Gastroesophageal sphincter (tissue), 4 donors: Measurements from ENCODE around the gene GNAO1. TPM values are rescaled to one million over a fixed set of nuclear protein-coding genes. Genes with fewer than 3 reads are reported as not detected.

Experiments
- ATAC-seq: fragments of 150-250 bp; one replicate; pipeline ENCODE4 v1.9.1; 2016; ENCODE audit warnings: mild to moderate bottlenecking, moderate library complexity
- H3K27ac ChIP-seq, 4 donors: fragments of 200-600 bp; sonication (generic) in 3 of 4; 1 replicate in 3 of 4; 2 replicates in 1 of 4; pipeline ENCODE4 v1.5.1; 2016 to 2019
- H3K27me3 ChIP-seq: fragments of 200-600 bp; sonication (generic); one replicate; pipeline ENCODE4 v1.5.1; 2019
- H3K36me3 ChIP-seq, 2 donors: fragments of 200-600 bp; sonication (generic); one replicate each; pipeline ENCODE4 v1.5.1; 2019; ENCODE audit warnings: control low read depth in 1 of 2
- H3K4me1 ChIP-seq, 3 donors: fragments of 200-600 bp; sonication (generic); 1 replicate in 2 of 3; 2 replicates in 1 of 3; pipeline ENCODE4 v1.5.1; 2016 to 2019; ENCODE audit warnings: control low read depth in 2 of 3
- H3K4me3 ChIP-seq, 2 donors: fragments of 200-600 bp; sonication (generic); one replicate each; pipeline ENCODE4 v1.5.1; 2019; ENCODE audit warnings: mild to moderate bottlenecking in 1 of 2, moderate library complexity in 1 of 2
- H3K9me3 ChIP-seq, 3 donors: fragments of 200-600 bp; sonication (generic); one replicate each; pipeline ENCODE4 v1.5.1; 2017 to 2019; ENCODE audit warnings: control low read depth in 2 of 3
- CTCF ChIP-seq, 4 experiments: fragments of 200-600 bp in 2 of 4; fragments of 450-650 bp in 2 of 4; sonication (generic) in 1 of 4; IDR thresholded peaks; one replicate each; pipeline ENCODE4 v1.5.1; 2017 to 2019; ENCODE audit warnings: antibody characterized with exemption in 4 of 4, mild to moderate bottlenecking in 2 of 4, moderate library complexity in 2 of 4
- EP300 ChIP-seq: sonication (generic); formaldehyde crosslinking; IDR thresholded peaks from one replicate; pipeline ENCODE4 v1.6.1; 2017; ENCODE audit warnings: antibody characterized with exemption, mild to moderate bottlenecking
- POLR2A ChIP-seq, 2 donors: fragments of 450-650 bp; IDR thresholded peaks; one replicate each; pipeline ENCODE4 v1.6.1; 2017; ENCODE audit warnings: antibody characterized with exemption in 2 of 2, mild to moderate bottlenecking in 2 of 2, moderate library complexity in 1 of 2
- POLR2AphosphoS5 ChIP-seq: sonication (generic); formaldehyde crosslinking; IDR thresholded peaks from one replicate; pipeline ENCODE4 v1.6.1; 2017; ENCODE audit warnings: antibody characterized with exemption
- WGBS, 2 donors: methylation state at CpG; one replicate each; pipeline ENCODE4 v1.1.5; 2018; ENCODE audit warnings: low coverage in 1 of 2; 5-methylcytosine and 5-hydroxymethylcytosine counted together
- total RNA-seq, 4 donors: library from RNA; depleted of rRNA; stranded (reverse); fragments of >200 nt; gene quantifications; one replicate each; pipeline ENCODE4 v1.1.0, GENCODE V29; 2016

The GNAO1 gene
- total RNA-seq, 4 donors from 2014 or later, result 3.4 to 21.0 (median 11.0) TPM

GRCh38 chr16:56222474-56222997 is 31.2 kb downstream of the GNAO1 start:
- H3K9me3 ChIP-seq, result no peaks in the 10 kb centered on the region

GRCh38 chr16:56225017-56225742 is 33.9 kb downstream of the GNAO1 start:
- Histone ChIP-seq H3K27me3 (no peaks in the 10 kb centered on the region), H3K9me3 (no peaks in the 10 kb centered on the region), H3K4me1 (peaks cover 0 to 7% (median 0%) of the 10 kb centered on the region in 3 donors), H3K27ac (no peak overlapping the region), H3K4me3 (no peak overlapping the region), H3K36me3 (no peaks in the 10 kb centered on the region)
- WGBS, 2 donors, result 57 to 79% methylated on average over 1 to 2 of the region's 2 CpGs
- ATAC-seq, result no peak
- TF ChIP-seq POLR2A (IDR thresholded peaks at IDR 0.05), result no peak
- no peak for TF ChIP-seq EP300
- no peak for TF ChIP-seq POLR2AphosphoS5
- no peak for TF ChIP-seq CTCF (IDR thresholded peaks at IDR 0.05)

More at GRCh38 chr16:56222474-56222997, 31.2 kb downstream of the GNAO1 start:
- no peak for ATAC-seq
- H3K27ac ChIP-seq, result no peak overlapping the region
- peaks cover 0 to 7% (median 0%) of the 10 kb centered on the region in 3 donors for H3K4me1 ChIP-seq
- TF ChIP-seq POLR2A (IDR thresholded peaks at IDR 0.05), result no peak
- H3K36me3 ChIP-seq, result peaks cover 0 to 7% of the 10 kb centered on the region in 2 donors
- no peaks in the 10 kb centered on the region for H3K27me3 ChIP-seq
- WGBS, 2 donors, result 52 to 77% methylated on average over 8 to 9 of the region's 10 CpGs
- no peak overlapping the region for H3K4me3 ChIP-seq

GRCh38 chr16:56226187-56226586 is 34.9 kb downstream of the GNAO1 start:
- H3K27me3 ChIP-seq, result no peaks in the 10 kb centered on the region
- TF ChIP-seq POLR2A (IDR thresholded peaks at IDR 0.05) (no peak), CTCF (IDR thresholded peaks at IDR 0.05) (no peak), EP300 (no peak), POLR2AphosphoS5 (no peak)
- ATAC-seq, result no peak
- no peak overlapping the region for H3K27ac ChIP-seq
- no peaks in the 10 kb centered on the region for H3K9me3 ChIP-seq
- no peaks in the 10 kb centered on the region for H3K36me3 ChIP-seq
- H3K4me1 ChIP-seq, result peaks cover 0 to 7% (median 0%) of the 10 kb centered on the region in 3 donors
- no peak overlapping the region for H3K4me3 ChIP-seq
- WGBS, 2 donors, result 47 to 86% methylated on average over 1 to 2 of the region's 2 CpGs

GRCh38 chr16:56226845-56227525 is 35.7 kb downstream of the GNAO1 start:
- no peak overlapping the region for H3K4me3 ChIP-seq
- no peak overlapping the region for H3K27ac ChIP-seq
- H3K9me3 ChIP-seq, result no peaks in the 10 kb centered on the region
- H3K36me3 ChIP-seq, result no peaks in the 10 kb centered on the region
- H3K27me3 ChIP-seq, result no peaks in the 10 kb centered on the region
- ATAC-seq, result no peak
- TF ChIP-seq POLR2A (IDR thresholded peaks at IDR 0.05), result no peak
- no peak for TF ChIP-seq POLR2AphosphoS5
- no peak for TF ChIP-seq CTCF (IDR thresholded peaks at IDR 0.05)
- TF ChIP-seq EP300, result no peak
- 82 to 88% methylated on average over 3 to 9 of the region's 9 CpGs for WGBS, 2 donors
- peaks cover 0 to 7% (median 0%) of the 10 kb centered on the region in 3 donors for H3K4me1 ChIP-seq

GRCh38 chr16:56227936-56228335 is 36.6 kb downstream of the GNAO1 start:
- no peak overlapping the region for H3K27ac ChIP-seq
- 98% methylated on average over 4 of the region's 6 CpGs; no CpG with 5 or more reads in 1 of the 2 donors for WGBS, 2 donors

More at GRCh38 chr16:56227936-56228335, 36.6 kb downstream of the GNAO1 start:
- Histone ChIP-seq H3K36me3 (no peaks in the 10 kb centered on the region), H3K27me3 (no peaks in the 10 kb centered on the region), H3K4me3 (no peak overlapping the region), H3K4me1 (peaks cover 0 to 7% (median 0%) of the 10 kb centered on the region in 3 donors), H3K9me3 (no peaks in the 10 kb centered on the region)
- ATAC-seq, result no peak
- TF ChIP-seq POLR2A (IDR thresholded peaks at IDR 0.05) (no peak), CTCF (IDR thresholded peaks at IDR 0.05) (no peak), EP300 (no peak), POLR2AphosphoS5 (no peak)
